ENCODE results near the gene GRM8. TPM values are rescaled to one million over a fixed set of nuclear protein-coding genes. Genes with fewer than 3 reads are reported as not detected.

GRM8 gene
- total and polyA plus RNA-seq, 9 of the 15 experiments (the other 6 are each of a cell fraction or from before 2014, with no cell fraction given), result 0.13 TPM; not detected in 7

DNA sequence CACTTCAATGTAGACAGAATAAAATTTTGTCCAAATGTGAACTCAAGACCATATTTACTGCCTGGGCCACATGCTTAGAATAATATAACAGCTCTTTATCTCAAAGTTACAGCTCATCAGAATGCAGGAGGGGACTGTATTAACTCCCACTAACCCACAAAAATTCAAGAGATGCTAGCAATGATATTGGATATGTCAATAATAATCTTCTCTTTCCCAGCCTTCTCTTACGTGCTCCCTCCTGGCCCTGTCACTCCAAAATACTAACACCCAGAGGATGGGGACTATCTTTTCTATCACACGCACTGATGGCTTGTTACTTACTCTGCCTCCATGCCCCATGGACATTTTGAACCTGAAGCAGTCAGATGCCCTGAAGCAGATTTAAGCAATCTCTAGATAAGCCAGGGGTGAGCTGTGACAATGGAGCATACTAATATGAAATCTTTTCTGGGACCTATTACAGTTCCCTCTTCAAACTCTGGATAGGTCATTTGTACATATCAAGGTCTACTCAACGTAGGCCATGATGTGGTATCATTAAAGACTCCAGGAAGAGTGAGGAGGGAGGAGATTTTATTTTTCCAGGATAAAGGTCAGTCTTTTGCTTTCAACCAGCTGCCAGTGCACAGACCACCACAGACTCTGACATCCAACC is 803.0 kb downstream of the GRM8 start:
- no peak for TF ChIP-seq CCNT2 (IDR thresholded peaks at IDR 0.05; ENCODE audit: borderline replicate concordance, extremely low read depth, insufficient read length, low read depth, low read length)
- TF ChIP-seq, protein P1, sequence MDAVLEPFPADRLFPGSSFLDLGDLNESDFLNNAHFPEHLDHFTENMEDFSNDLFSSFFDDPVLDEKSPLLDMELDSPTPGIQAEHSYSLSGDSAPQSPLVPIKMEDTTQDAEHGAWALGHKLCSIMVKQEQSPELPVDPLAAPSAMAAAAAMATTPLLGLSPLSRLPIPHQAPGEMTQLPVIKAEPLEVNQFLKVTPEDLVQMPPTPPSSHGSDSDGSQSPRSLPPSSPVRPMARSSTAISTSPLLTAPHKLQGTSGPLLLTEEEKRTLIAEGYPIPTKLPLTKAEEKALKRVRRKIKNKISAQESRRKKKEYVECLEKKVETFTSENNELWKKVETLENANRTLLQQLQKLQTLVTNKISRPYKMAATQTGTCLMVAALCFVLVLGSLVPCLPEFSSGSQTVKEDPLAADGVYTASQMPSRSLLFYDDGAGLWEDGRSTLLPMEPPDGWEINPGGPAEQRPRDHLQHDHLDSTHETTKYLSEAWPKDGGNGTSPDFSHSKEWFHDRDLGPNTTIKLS (IDR thresholded peaks at IDR 0.05; ENCODE audit: borderline replicate concordance, low read depth), result no peak
- no peak for TF ChIP-seq NFRKB (IDR thresholded peaks at IDR 0.05; ENCODE audit: low read depth)
- no peak for TF ChIP-seq KHSRP (IDR thresholded peaks at IDR 0.05)
- no peak for TF ChIP-seq NFE2L1 (tag; IDR thresholded peaks at IDR 0.05; ENCODE audit: borderline replicate concordance, low read depth)
- TF ChIP-seq HEY1 (CRISPR knock-in tag; IDR thresholded peaks at IDR 0.05; ENCODE audit: borderline replicate concordance), result no peak
- no peak for TF ChIP-seq ZNF384 (IDR thresholded peaks at IDR 0.05; ENCODE audit: low read depth, low read length)
- no peak for TF ChIP-seq ZNF507 (tag; conservative IDR thresholded peaks at IDR 0.05)
- no peak for TF ChIP-seq ADNP (tag; IDR thresholded peaks at IDR 0.05)
- no peak for TF ChIP-seq DDX20 (tag; IDR thresholded peaks at IDR 0.05; ENCODE audit: low read depth)
- TF ChIP-seq, protein P2, sequence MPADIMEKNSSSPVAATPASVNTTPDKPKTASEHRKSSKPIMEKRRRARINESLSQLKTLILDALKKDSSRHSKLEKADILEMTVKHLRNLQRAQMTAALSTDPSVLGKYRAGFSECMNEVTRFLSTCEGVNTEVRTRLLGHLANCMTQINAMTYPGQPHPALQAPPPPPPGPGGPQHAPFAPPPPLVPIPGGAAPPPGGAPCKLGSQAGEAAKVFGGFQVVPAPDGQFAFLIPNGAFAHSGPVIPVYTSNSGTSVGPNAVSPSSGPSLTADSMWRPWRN (IDR thresholded peaks at IDR 0.05; ENCODE audit: low read depth), result no peak
- no peak for TF ChIP-seq KLF16 (IDR thresholded peaks at IDR 0.05)
- no peak for TF ChIP-seq FUS (optimal IDR thresholded peaks at IDR 0.05; ENCODE audit: low read depth, low read length)
- TF ChIP-seq ZNF717 (CRISPR knock-in tag; IDR thresholded peaks at IDR 0.05), result no peak
- TF ChIP-seq, protein P3, sequence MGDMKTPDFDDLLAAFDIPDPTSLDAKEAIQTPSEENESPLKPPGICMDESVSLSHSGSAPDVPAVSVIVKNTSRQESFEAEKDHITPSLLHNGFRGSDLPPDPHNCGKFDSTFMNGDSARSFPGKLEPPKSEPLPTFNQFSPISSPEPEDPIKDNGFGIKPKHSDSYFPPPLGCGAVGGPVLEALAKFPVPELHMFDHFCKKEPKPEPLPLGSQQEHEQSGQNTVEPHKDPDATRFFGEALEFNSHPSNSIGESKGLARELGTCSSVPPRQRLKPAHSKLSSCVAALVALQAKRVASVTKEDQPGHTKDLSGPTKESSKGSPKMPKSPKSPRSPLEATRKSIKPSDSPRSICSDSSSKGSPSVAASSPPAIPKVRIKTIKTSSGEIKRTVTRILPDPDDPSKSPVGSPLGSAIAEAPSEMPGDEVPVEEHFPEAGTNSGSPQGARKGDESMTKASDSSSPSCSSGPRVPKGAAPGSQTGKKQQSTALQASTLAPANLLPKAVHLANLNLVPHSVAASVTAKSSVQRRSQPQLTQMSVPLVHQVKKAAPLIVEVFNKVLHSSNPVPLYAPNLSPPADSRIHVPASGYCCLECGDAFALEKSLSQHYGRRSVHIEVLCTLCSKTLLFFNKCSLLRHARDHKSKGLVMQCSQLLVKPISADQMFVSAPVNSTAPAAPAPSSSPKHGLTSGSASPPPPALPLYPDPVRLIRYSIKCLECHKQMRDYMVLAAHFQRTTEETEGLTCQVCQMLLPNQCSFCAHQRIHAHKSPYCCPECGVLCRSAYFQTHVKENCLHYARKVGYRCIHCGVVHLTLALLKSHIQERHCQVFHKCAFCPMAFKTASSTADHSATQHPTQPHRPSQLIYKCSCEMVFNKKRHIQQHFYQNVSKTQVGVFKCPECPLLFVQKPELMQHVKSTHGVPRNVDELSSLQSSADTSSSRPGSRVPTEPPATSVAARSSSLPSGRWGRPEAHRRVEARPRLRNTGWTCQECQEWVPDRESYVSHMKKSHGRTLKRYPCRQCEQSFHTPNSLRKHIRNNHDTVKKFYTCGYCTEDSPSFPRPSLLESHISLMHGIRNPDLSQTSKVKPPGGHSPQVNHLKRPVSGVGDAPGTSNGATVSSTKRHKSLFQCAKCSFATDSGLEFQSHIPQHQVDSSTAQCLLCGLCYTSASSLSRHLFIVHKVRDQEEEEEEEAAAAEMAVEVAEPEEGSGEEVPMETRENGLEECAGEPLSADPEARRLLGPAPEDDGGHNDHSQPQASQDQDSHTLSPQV (IDR thresholded peaks at IDR 0.05), result no peak
- TF ChIP-seq ZNF766 (CRISPR knock-in tag; conservative IDR thresholded peaks at IDR 0.05), result no peak
- TF ChIP-seq BACH1 (tag; IDR thresholded peaks at IDR 0.05), result no peak
- no TSS peak for BruUV-seq (replicated peaks)
- no peak for ATAC-seq
- Histone ChIP-seq H3K79me2 (ENCODE audit: control insufficient read depth, insufficient read depth, low read length) (no peaks in the 10 kb centered on the region), H3K9ac (ENCODE audit: insufficient read depth in 1 of 2, low read depth in 2 of 2, low read length in 2 of 2) (no peak overlapping the region), H3K4me1 (replicated peaks in 1 of 2; ENCODE audit: control insufficient read depth in 2 of 2, insufficient read depth in 2 of 2, low read length in 2 of 2) (no peaks in the 10 kb centered on the region), H3K4me3 (no peak overlapping the region), H2AFZ (ENCODE audit: low read depth, low read length) (no peak overlapping the region), H3K27me3 (ENCODE audit: control insufficient read depth in 2 of 2, insufficient read depth in 2 of 2, low read length in 2 of 2) (no peaks in the 10 kb centered on the region), H3K9me1 (ENCODE audit: control insufficient read depth, insufficient read depth, low read length) (no peaks in the 10 kb centered on the region), H3K4me2 (ENCODE audit: insufficient read depth, low read length) (no peak overlapping the region), H4K20me1 (replicated peaks; ENCODE audit: control insufficient read depth, insufficient read depth, low read length) (no peaks in the 10 kb centered on the region), H3K27ac (ENCODE audit: extremely low read depth, low read depth, low read length) (no peak overlapping the region), H3K36me3 (ENCODE audit: control insufficient read depth, insufficient read depth, low read length) (no peaks in the 10 kb centered on the region), H3K9me3 (replicated peaks; ENCODE audit: control insufficient read depth, insufficient read depth, low read depth, low read length) (no peaks in the 10 kb centered on the region)
- no peak for DNase-seq (ENCODE audit: extremely low read depth in 1 of 4, low spot score in 3 of 4)
- 1% methylated on average over 3 of the region's 3 CpGs for WGBS (ENCODE audit: insufficient coverage, low coverage, missing lambda C conversion rate)
- in situ Hi-C loops (cut with MboI) (no loop called here), intact Hi-C loops (cut with micrococcal nuclease) (no loop called here)
- CTCF ChIA-PET (ENCODE audit: low intra/inter-chr PET ratio), result no interaction called here
- POLR2A ChIA-PET, result no interaction called here
- FAIRE-seq, result no peak

All from K562 (cell line).